Karpas-422 (cell line): ENCODE results near the gene XPNPEP2. TPM values are rescaled to one million over a fixed set of nuclear protein-coding genes. Genes with fewer than 3 reads are reported as not detected.

Experiments used
- DNase-seq: peaks from one replicate; pipeline ENCODE4 v3.0.0-alpha.2; 2015
- H2AFZ ChIP-seq: fragments of 200-600 bp; sonication (generic); 2 replicates; pipeline ENCODE4 v1.6.1; 2014; ENCODE audit warnings: antibody characterized with exemption, low read length, mixed read lengths
- H3K27ac ChIP-seq: fragments of 200-600 bp; sonication (generic); 2 replicates; pipeline ENCODE4 v1.5.1; 2014; ENCODE audit warnings: mild to moderate bottlenecking, low read length, moderate library complexity
- H3K27me3 ChIP-seq: fragments of 200-600 bp; sonication (generic); 2 replicates; pipeline ENCODE4 v1.6.1; 2014; ENCODE audit warnings: low read length, mixed read lengths
- H3K36me3 ChIP-seq: fragments of 200-600 bp; sonication (generic); 2 replicates; pipeline ENCODE4 v1.6.1; 2014; ENCODE audit warnings: low read length, mixed read lengths; ENCODE audit not compliant: insufficient read depth
- H3K4me1 ChIP-seq: fragments of 200-600 bp; sonication (generic); 2 replicates; pipeline ENCODE4 v1.6.1; 2014; ENCODE audit warnings: mild to moderate bottlenecking, low read length, mixed read lengths
- H3K4me2 ChIP-seq: fragments of 200-600 bp; sonication (generic); 2 replicates; pipeline ENCODE4 v1.6.1; 2014; ENCODE audit warnings: low read length, low read depth, mild to moderate bottlenecking; ENCODE audit not compliant: poor library complexity, severe bottlenecking
- H3K4me3 ChIP-seq: fragments of 200-600 bp; sonication (generic); 2 replicates; pipeline ENCODE4 v1.5.1; 2014; ENCODE audit warnings: mild to moderate bottlenecking, antibody characterized with exemption, low read length, mixed read lengths
- H3K79me2 ChIP-seq: fragments of 200-600 bp; sonication (generic); 2 replicates; pipeline ENCODE4 v1.6.1; 2014; ENCODE audit warnings: mild to moderate bottlenecking, low read length, mixed read lengths
- H3K9ac ChIP-seq: fragments of 200-600 bp; sonication (generic); 2 replicates; pipeline ENCODE4 v1.6.0; 2014; ENCODE audit warnings: low read length
- H3K9me2 ChIP-seq: fragments of 200-600 bp; sonication (generic), shearing (Covaris generic); replicated peaks from 2 replicates; pipeline ENCODE4 v1.6.0; 2014; ENCODE audit warnings: mild to moderate bottlenecking, low read length, moderate library complexity; ENCODE audit not compliant: insufficient read depth
- H3K9me3 ChIP-seq: fragments of 300-700, 200-600 bp; sonication (generic); 2 replicates; pipeline ENCODE4 v1.6.1; 2014; ENCODE audit warnings: low read length, mixed read lengths
- H4K20me1 ChIP-seq: fragments of 200-600 bp; sonication (generic); 2 replicates; pipeline ENCODE4 v1.6.1; 2014; ENCODE audit warnings: mild to moderate bottlenecking, antibody characterized with exemption, low read length, low read depth; ENCODE audit not compliant: insufficient read depth
- total RNA-seq: library from RNA; depleted of rRNA; stranded (reverse); fragments of >200 nt; shearing (Covaris generic); gene quantifications from 2 replicates; pipeline ENCODE4 v1.2.3, GENCODE V29; 2014; ENCODE audit warnings: low replicate concordance

XPNPEP2 gene
- total RNA-seq, 1 experiment from 2014 or later, result not detected

DNA sequence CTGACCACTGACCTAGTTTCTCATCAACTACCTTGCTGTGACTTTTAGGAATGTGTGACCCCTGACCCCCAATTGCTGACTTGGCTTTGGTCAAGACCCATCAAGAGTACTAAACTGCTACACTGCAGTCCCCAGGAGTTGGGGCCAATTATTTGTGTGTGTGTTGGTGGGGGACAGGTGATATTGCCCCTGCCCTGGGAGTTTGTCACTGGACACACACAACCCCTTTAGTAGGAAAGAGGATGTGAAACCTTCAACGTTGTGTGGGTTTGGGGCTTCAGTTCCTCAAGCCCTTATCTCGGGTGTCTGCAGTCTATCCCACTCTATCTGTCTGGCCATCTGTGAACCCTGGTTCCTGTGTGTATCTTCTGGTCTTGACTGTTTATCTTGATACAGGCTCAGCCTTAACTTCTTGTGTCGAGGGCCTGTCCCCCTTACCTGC, 47.5 kb downstream of the XPNPEP2 start:
- peak overlapping the region; percentile 17 for H3K4me2 ChIP-seq
- H3K4me1 ChIP-seq, result peaks cover 51% of the 10 kb centered on the region
- no peak overlapping the region for H2AFZ ChIP-seq
- no peaks in the 10 kb centered on the region; the same call in 1 of the 2 replicates for H3K36me3 ChIP-seq
- no peaks in the 10 kb centered on the region for H3K9me3 ChIP-seq
- H4K20me1 ChIP-seq, result peaks cover 4% of the 10 kb centered on the region; the same call in 1 of the 2 replicates
- no peak overlapping the region for H3K4me3 ChIP-seq
- peak overlapping the region; percentile 10 for H3K27ac ChIP-seq
- no peaks in the 10 kb centered on the region for H3K9me2 ChIP-seq
- peaks cover 51% of the 10 kb centered on the region for H3K79me2 ChIP-seq
- H3K9ac ChIP-seq, result no peak overlapping the region
- no peaks in the 10 kb centered on the region for H3K27me3 ChIP-seq
- peak; percentile 66 for DNase-seq

GRCh38 chrX:129787336-129788055, 48.7 kb downstream of the XPNPEP2 start:
- H4K20me1 ChIP-seq, result peaks cover 4% of the 10 kb centered on the region; the same call in 1 of the 2 replicates
- H3K4me1 ChIP-seq, result peaks cover 39% of the 10 kb centered on the region
- DNase-seq, result no peak
- H3K79me2 ChIP-seq, result peaks cover 40% of the 10 kb centered on the region
- H2AFZ ChIP-seq, result no peak overlapping the region
- H3K27me3 ChIP-seq, result no peaks in the 10 kb centered on the region
- H3K9me3 ChIP-seq, result no peaks in the 10 kb centered on the region
- no peak overlapping the region for H3K4me3 ChIP-seq
- no peak overlapping the region for H3K9ac ChIP-seq
- H3K4me2 ChIP-seq, result no peak overlapping the region
- H3K36me3 ChIP-seq, result no peaks in the 10 kb centered on the region; the same call in 1 of the 2 replicates
- no peaks in the 10 kb centered on the region for H3K9me2 ChIP-seq
- no peak overlapping the region for H3K27ac ChIP-seq

DNA sequence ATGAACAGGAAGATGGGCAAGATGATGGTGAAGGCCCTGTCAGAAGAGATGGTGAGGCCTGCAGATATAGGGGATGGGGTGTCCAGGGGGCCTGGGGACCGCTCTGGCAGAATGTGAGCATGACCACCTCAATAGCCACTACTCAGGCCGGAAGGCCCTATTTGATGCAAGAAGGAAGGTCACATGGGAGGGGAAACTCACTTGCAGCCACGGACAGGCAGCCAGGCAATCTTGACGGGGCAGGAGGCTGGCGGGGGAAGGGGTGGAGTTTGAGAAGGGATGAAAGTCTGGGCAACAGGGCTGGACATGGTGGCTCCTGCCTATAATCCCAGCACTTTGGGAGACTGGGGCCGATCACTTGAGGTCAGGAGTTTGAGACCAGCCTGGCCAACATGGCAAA, 49.7 kb downstream of the XPNPEP2 start:
- H3K4me1 ChIP-seq, result peaks cover 28% of the 10 kb centered on the region

DNA sequence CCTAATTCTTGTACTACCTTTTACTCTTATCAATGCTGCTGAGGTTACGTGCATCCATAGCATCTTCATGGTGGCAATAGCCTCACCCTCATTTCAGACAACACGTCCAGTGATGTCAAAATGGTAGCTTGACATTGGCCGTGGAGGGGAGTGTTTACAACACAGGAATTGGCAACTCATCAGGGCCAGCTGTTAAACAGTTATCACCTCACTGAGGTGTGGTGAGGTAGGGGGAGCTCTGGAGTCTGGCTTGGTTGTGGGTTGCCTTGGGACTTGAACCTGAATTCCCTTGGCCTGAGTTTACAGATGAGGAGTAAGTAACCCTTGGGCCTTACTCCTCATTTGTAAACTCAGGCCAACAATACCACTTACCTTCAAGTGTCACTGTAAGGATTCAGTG, 51.4 kb downstream of the XPNPEP2 start:
- Histone ChIP-seq H3K4me2 (no peak overlapping the region), H3K79me2 (peaks cover 16% of the 10 kb centered on the region), H3K27ac (no peak overlapping the region), H3K36me3 (no peaks in the 10 kb centered on the region; the same call in 1 of the 2 replicates), H3K9me2 (no peaks in the 10 kb centered on the region), H3K9ac (no peak overlapping the region), H3K4me1 (peaks cover 15% of the 10 kb centered on the region), H3K4me3 (no peak overlapping the region), H4K20me1 (peaks cover 4% of the 10 kb centered on the region; the same call in 1 of the 2 replicates), H3K27me3 (no peaks in the 10 kb centered on the region), H2AFZ (no peak overlapping the region), H3K9me3 (no peaks in the 10 kb centered on the region)
- DNase-seq, result no peak

More for the DNA sequence above, 49.7 kb downstream of the XPNPEP2 start:
- Histone ChIP-seq H3K9ac (no peak overlapping the region), H3K27ac (no peak overlapping the region), H3K27me3 (no peaks in the 10 kb centered on the region), H3K4me2 (no peak overlapping the region), H3K9me3 (no peaks in the 10 kb centered on the region), H4K20me1 (peaks cover 4% of the 10 kb centered on the region; the same call in 1 of the 2 replicates), H3K36me3 (no peaks in the 10 kb centered on the region; the same call in 1 of the 2 replicates), H3K9me2 (no peaks in the 10 kb centered on the region), H3K79me2 (peaks cover 30% of the 10 kb centered on the region), H2AFZ (no peak overlapping the region), H3K4me3 (no peak overlapping the region)
- no peak for DNase-seq

DNA sequence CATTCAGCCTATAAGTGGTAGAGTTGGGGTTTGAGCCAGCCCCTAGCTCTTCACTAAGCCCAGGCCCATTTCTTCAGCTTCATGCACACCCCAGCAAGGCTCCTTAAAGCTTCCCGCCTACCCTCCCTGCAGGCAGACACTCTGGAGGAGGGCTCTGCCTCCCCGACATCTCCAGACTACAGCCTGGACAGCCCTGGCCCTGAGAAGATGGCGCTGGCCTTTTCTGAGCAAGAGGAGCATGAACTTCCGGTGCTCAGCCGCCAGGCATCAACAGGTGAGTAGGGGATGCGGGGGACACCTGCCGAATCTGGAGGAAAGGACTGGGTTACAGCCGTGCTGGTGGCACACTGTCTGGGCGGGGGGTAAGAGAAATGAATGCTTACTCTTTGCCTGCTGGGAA, 52.0 kb downstream of the XPNPEP2 start:
- no peak overlapping the region for H3K4me3 ChIP-seq
- no peak for DNase-seq
- H4K20me1 ChIP-seq, result peaks cover 4% of the 10 kb centered on the region; the same call in 1 of the 2 replicates
- peaks cover 10% of the 10 kb centered on the region for H3K79me2 ChIP-seq
- no peaks in the 10 kb centered on the region for H3K9me2 ChIP-seq
- no peaks in the 10 kb centered on the region for H3K9me3 ChIP-seq
- no peaks in the 10 kb centered on the region for H3K27me3 ChIP-seq
- H3K4me1 ChIP-seq, result peaks cover 8% of the 10 kb centered on the region
- H2AFZ ChIP-seq, result no peak overlapping the region
- H3K36me3 ChIP-seq, result no peaks in the 10 kb centered on the region; the same call in 1 of the 2 replicates
- H3K9ac ChIP-seq, result no peak overlapping the region
- no peak overlapping the region for H3K4me2 ChIP-seq
- H3K27ac ChIP-seq, result no peak overlapping the region

DNA sequence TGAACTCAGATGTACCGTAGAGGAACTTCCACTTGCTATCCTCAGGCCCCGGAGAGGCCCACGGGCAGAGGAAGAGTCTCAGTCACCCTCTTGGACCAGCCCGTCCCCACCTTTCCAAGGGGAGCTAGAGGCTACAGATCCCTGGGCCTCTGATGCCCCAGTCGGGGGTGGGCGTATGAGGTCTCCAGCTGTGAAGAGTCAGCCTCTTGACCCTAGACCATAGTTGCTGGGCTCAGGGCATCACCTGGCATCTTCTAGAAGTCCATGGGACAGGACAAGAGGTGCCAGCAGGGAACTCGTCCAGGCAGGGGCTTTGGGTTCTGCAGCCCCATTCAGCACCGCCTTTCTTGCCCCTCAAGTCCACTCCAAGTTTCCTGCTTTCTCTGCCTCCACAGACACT, 52.6 kb downstream of the XPNPEP2 start:
- H2AFZ ChIP-seq, result no peak overlapping the region
- no peaks in the 10 kb centered on the region for H3K27me3 ChIP-seq
- peaks cover 3% of the 10 kb centered on the region for H3K4me1 ChIP-seq
- peaks cover 4% of the 10 kb centered on the region; the same call in 1 of the 2 replicates for H4K20me1 ChIP-seq
- H3K9me3 ChIP-seq, result no peaks in the 10 kb centered on the region
- no peak overlapping the region for H3K4me3 ChIP-seq
- no peaks in the 10 kb centered on the region; the same call in 1 of the 2 replicates for H3K36me3 ChIP-seq
- DNase-seq, result no peak
- H3K4me2 ChIP-seq, result no peak overlapping the region
- no peak overlapping the region for H3K27ac ChIP-seq
- H3K79me2 ChIP-seq, result peaks cover 5% of the 10 kb centered on the region
- no peak overlapping the region for H3K9ac ChIP-seq
- no peaks in the 10 kb centered on the region for H3K9me2 ChIP-seq

- no peaks in the 10 kb centered on the region for H3K9me3 ChIP-seq
- no peaks in the 10 kb centered on the region; the same call in 1 of the 2 replicates for H3K36me3 ChIP-seq
- H3K4me3 ChIP-seq, result no peak overlapping the region
- no peak for DNase-seq
- H4K20me1 ChIP-seq, result peaks cover 4% of the 10 kb centered on the region; the same call in 1 of the 2 replicates
- H3K9ac ChIP-seq, result no peak overlapping the region
- H3K27me3 ChIP-seq, result no peaks in the 10 kb centered on the region
- no peak overlapping the region for H3K4me2 ChIP-seq
- H3K27ac ChIP-seq, result no peak overlapping the region
- no peaks in the 10 kb centered on the region for H3K9me2 ChIP-seq
- no peaks in the 10 kb centered on the region for H3K4me1 ChIP-seq
- H2AFZ ChIP-seq, result no peak overlapping the region
- peaks cover 5% of the 10 kb centered on the region for H3K79me2 ChIP-seq
Measured at GRCh38 chrX:129791961-129792570, 53.3 kb downstream of the XPNPEP2 start.

- no peaks in the 10 kb centered on the region for H3K36me3 ChIP-seq
- no peak overlapping the region for H2AFZ ChIP-seq
- no peak for DNase-seq
- H4K20me1 ChIP-seq, result no peaks in the 10 kb centered on the region
- no peaks in the 10 kb centered on the region for H3K79me2 ChIP-seq
- H3K27me3 ChIP-seq, result no peaks in the 10 kb centered on the region
- H3K4me2 ChIP-seq, result no peak overlapping the region
- no peaks in the 10 kb centered on the region for H3K9me2 ChIP-seq
- H3K4me1 ChIP-seq, result no peaks in the 10 kb centered on the region
- H3K27ac ChIP-seq, result no peak overlapping the region
- no peaks in the 10 kb centered on the region for H3K9me3 ChIP-seq
- H3K9ac ChIP-seq, result no peak overlapping the region
- H3K4me3 ChIP-seq, result no peak overlapping the region
Measured at GRCh38 chrX:129792586-129793291, 54.0 kb downstream of the XPNPEP2 start.
